Stimulated activated memory B cell treated with anti-CD40 and anti-IgM and Interleukin-4, amounts not matched to agents 10 μg/mL and 1 μg/mL and 100 μg/mL, for 72 hours (primary cell): ENCODE results near the gene MMADHC.

Experiments
- ATAC-seq: fragments of 150-1000 bp; cut with Tn5 transposase; 2 replicates; pipeline ENCODE4 v1.10.0; 2021
- H3K27ac Mint-ChIP-seq: one replicate; pipeline ENCODE4 v1.8.0; 2022; ENCODE audit warnings: mild to moderate bottlenecking, mixed read lengths
- H3K27me3 Mint-ChIP-seq: one replicate; pipeline ENCODE4 v1.8.0; 2022; ENCODE audit warnings: mixed read lengths
- H3K36me3 Mint-ChIP-seq: one replicate; pipeline ENCODE4 v1.8.0; 2022; ENCODE audit warnings: mixed read lengths
- H3K4me1 Mint-ChIP-seq: one replicate; pipeline ENCODE4 v1.8.0; 2022; ENCODE audit warnings: mixed read lengths
- H3K4me3 Mint-ChIP-seq: one replicate; pipeline ENCODE4 v1.8.0; 2022; ENCODE audit warnings: mild to moderate bottlenecking, moderate library complexity, mixed read lengths
- H3K9me3 Mint-ChIP-seq: one replicate; pipeline ENCODE4 v1.8.0; 2022; ENCODE audit warnings: mixed read lengths

MMADHC gene

GRCh38 chr2:149538138-149538833, 49.3 kb downstream of the MMADHC start:
- H3K27ac Mint-ChIP-seq: no peak overlapping the region
- no peaks in the 10 kb centered on the region for H3K27me3 Mint-ChIP-seq
- H3K4me3 Mint-ChIP-seq: no peak overlapping the region
- no peaks in the 10 kb centered on the region for H3K4me1 Mint-ChIP-seq
- H3K9me3 Mint-ChIP-seq: no peaks in the 10 kb centered on the region
- no peak for ATAC-seq
- H3K36me3 Mint-ChIP-seq: no peaks in the 10 kb centered on the region

DNA sequence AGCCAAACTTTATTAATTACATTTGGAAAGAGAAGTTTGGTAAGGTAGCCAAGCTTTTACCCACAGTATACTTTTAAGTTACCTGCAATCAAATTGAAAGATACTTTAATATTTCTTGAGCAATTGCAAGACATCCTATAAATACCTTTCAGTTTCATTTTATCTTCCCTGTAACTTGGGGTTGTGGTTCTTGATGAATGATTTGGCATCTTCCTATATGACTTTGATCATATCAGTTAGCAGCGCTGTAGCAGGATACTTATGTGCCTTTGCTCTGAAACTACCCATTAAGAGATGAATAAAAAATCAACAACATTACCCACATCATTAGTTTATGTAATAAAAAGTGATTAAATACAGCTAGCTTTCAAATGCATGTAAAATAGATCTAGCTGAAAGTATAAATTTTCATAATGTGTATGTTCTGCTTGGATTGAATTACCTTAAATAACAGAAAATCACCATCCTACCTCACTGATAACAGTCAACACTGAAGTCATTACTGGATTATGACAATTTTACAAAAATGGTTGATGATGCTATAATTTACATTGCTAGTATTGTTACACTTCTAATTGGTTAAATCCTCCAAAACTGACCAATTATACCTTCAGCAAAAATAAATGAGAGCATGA, 50.4 kb downstream of the MMADHC start:
- Mint-ChIP-seq H3K36me3 (no peaks in the 10 kb centered on the region), H3K9me3 (no peaks in the 10 kb centered on the region), H3K4me3 (no peak overlapping the region), H3K4me1 (no peaks in the 10 kb centered on the region), H3K27me3 (no peaks in the 10 kb centered on the region), H3K27ac (no peak overlapping the region)
- no peak for ATAC-seq

- ATAC-seq: no peak
- Mint-ChIP-seq H3K36me3 (no peaks in the 10 kb centered on the region), H3K27ac (no peak overlapping the region), H3K27me3 (no peaks in the 10 kb centered on the region), H3K4me1 (no peaks in the 10 kb centered on the region), H3K9me3 (no peaks in the 10 kb centered on the region), H3K4me3 (no peak overlapping the region)
These were observed 50.9 kb downstream of the MMADHC start for GRCh38 chr2:149536649-149537048.

GRCh38 chr2:149534674-149535073, 52.9 kb downstream of the MMADHC start:
- no peak for ATAC-seq
- no peak overlapping the region for H3K4me3 Mint-ChIP-seq

GRCh38 chr2:149528983-149529382, 58.6 kb downstream of the MMADHC start:
- ATAC-seq: no peak
- Mint-ChIP-seq H3K27me3 (peaks cover 25% of the 10 kb centered on the region), H3K27ac (no peak overlapping the region), H3K4me3 (no peak overlapping the region), H3K4me1 (no peaks in the 10 kb centered on the region), H3K36me3 (no peaks in the 10 kb centered on the region), H3K9me3 (no peaks in the 10 kb centered on the region)

More at GRCh38 chr2:149534674-149535073, 52.9 kb downstream of the MMADHC start:
- no peak overlapping the region for H3K27ac Mint-ChIP-seq
- H3K27me3 Mint-ChIP-seq: no peaks in the 10 kb centered on the region
- no peaks in the 10 kb centered on the region for H3K36me3 Mint-ChIP-seq
- H3K9me3 Mint-ChIP-seq: no peaks in the 10 kb centered on the region
- no peaks in the 10 kb centered on the region for H3K4me1 Mint-ChIP-seq

GRCh38 chr2:149527998-149528755, 59.4 kb downstream of the MMADHC start:
- Mint-ChIP-seq H3K27ac (no peak overlapping the region), H3K36me3 (no peaks in the 10 kb centered on the region), H3K27me3 (peaks cover 25% of the 10 kb centered on the region), H3K9me3 (peaks cover 5% of the 10 kb centered on the region), H3K4me1 (no peaks in the 10 kb centered on the region), H3K4me3 (no peak overlapping the region)
- no peak for ATAC-seq

DNA sequence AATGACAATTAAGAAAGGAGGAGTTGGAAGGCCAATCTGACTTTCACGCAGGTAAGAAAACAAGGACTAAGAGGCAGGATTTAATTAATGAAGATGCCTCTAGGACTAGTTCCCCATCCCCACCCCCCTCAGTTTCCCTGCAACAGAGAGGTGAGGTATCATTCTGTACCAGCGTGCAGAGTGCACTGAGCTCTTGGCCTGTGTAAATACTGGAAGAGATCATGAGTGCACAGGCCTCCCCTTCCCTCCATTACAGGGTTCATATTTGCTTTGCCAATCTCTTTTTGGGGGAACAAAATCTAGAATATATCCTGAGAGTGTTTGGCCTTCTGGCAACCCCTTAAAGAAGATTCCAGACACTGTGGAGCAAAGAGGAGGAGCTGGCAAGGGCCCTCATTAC, 60.9 kb downstream of the MMADHC start:
- Mint-ChIP-seq H3K9me3 (peaks cover 11% of the 10 kb centered on the region), H3K4me3 (no peak overlapping the region), H3K4me1 (no peaks in the 10 kb centered on the region), H3K27me3 (peaks cover 25% of the 10 kb centered on the region), H3K36me3 (no peaks in the 10 kb centered on the region), H3K27ac (no peak overlapping the region)
- no peak for ATAC-seq

DNA sequence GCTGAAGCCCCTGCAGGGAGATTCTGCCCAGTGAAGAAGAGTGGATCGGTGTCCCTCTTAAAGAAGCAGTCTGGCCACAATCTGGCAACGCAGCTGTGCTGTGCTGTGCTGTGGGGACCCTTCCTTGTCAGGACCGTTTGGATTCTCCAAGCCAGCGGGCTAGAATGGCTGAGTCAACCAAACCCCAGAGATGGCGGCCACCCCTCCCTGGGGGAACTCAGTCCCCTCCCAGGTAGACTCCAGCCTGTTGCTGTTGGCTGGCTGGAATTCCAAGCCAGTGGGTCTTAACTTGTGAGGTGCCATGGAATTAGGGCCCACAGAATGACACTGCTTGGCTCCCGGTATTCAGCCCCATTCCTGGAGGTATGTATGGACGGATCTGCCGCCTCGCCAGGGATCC, 62.3 kb downstream of the MMADHC start:
- Mint-ChIP-seq H3K36me3 (no peaks in the 10 kb centered on the region), H3K4me3 (no peak overlapping the region), H3K27ac (no peak overlapping the region), H3K27me3 (peaks cover 25% of the 10 kb centered on the region), H3K4me1 (no peaks in the 10 kb centered on the region), H3K9me3 (peaks cover 15% of the 10 kb centered on the region)
- ATAC-seq: no peak
